ENCODE measurements around the gene RAB22A.

The RAB22A gene

DNA sequence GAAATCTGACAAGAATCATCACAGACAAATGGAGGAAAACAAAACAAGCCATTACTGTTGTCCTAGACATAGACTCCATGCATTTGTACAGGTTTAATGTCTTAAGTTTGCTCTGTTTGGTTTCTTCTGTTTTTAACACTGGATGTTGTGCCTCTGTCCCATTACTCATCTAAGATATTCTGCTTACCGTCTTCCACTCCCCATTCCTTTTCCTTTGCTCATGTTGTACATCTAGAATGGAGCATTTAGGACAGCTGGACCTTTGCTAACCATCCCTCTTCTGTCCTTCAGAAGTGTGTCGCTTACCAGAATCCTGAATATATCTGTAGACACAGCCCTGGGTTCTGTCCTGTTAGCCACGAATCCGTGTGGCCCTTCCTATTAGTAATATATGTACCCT is 35.2 kb downstream of the RAB22A start:
- no peak for TF ChIP-seq GATA3 (IDR thresholded peaks at IDR 0.05; ENCODE audit: low read depth, low read length)
- no peak for TF ChIP-seq GATA2 (IDR thresholded peaks at IDR 0.05; ENCODE audit: low read depth, low read length)

DNA sequence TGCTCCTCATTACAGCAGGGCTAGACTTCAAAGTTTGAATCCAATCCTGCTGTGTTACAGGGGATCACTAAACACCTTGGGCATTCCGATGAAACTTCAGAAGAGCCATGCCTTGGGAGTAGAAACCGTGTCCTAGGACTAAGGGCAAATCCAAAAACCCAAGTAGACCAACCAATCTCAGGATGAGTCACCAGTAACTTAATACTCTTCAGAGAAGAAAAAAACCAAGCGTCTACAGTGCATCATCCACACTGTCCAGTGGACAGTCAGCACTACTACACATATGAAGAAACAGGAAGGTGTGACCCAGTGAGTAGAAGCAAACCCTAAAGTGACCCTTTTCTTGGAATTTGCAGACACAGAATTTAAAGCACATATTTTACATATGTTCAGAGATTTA is 40.1 kb downstream of the RAB22A start:
- TF ChIP-seq GATA3 (IDR thresholded peaks at IDR 0.05; ENCODE audit: low read depth, low read length): no peak
- no peak for TF ChIP-seq GATA2 (IDR thresholded peaks at IDR 0.05; ENCODE audit: low read depth, low read length)

DNA sequence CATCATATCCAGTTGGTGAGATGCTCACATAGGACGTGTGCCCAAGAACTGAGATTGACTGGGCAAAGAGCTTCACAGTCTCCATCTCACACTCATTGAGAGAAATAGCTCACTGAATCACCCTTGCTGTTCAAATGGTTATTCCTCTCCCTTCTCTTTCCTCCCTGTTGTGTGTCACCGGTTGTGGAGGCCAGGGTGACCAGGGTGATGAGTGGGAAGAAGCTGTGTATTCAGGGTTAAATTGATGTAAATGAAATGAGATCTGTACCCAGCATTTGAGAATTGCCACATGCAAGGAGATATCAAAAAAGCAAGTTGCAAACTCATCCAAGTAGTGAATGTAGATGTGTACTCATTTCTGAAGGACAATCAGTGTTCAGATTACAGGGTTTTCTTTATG is 43.0 kb downstream of the RAB22A start:
- TF ChIP-seq GATA2 (IDR thresholded peaks at IDR 0.05; ENCODE audit: low read depth, low read length): no peak
- no peak for TF ChIP-seq GATA3 (IDR thresholded peaks at IDR 0.05; ENCODE audit: low read depth, low read length)

DNA sequence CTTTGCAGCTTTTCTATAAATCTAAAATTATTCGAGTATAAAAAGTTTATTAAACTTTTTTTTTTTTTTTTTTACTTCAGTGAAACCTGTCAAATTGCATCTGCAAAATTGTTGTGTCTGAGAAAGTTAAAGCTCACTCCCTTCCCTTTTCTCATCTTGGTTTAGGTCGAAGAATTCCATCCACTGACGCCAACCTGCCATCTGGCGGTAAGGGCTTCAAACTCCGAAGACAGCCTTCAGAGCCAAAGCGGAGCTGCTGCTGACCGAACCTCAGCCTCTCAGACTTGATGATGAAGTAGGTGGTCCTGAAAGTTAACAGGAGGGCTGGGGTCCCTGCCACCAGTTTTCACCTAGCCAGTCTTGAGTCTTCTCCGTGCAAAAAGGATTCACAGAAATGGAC is 49.9 kb downstream of the RAB22A start:
- TF ChIP-seq GATA3 (IDR thresholded peaks at IDR 0.05; ENCODE audit: low read depth, low read length) (no peak), GATA2 (IDR thresholded peaks at IDR 0.05; ENCODE audit: low read depth, low read length) (no peak)

GRCh38 chr20:58360936-58361335 is 51.4 kb downstream of the RAB22A start:
- TF ChIP-seq GATA2 (IDR thresholded peaks at IDR 0.05; ENCODE audit: low read depth, low read length): no peak
- TF ChIP-seq GATA3 (IDR thresholded peaks at IDR 0.05; ENCODE audit: low read depth, low read length): no peak

DNA sequence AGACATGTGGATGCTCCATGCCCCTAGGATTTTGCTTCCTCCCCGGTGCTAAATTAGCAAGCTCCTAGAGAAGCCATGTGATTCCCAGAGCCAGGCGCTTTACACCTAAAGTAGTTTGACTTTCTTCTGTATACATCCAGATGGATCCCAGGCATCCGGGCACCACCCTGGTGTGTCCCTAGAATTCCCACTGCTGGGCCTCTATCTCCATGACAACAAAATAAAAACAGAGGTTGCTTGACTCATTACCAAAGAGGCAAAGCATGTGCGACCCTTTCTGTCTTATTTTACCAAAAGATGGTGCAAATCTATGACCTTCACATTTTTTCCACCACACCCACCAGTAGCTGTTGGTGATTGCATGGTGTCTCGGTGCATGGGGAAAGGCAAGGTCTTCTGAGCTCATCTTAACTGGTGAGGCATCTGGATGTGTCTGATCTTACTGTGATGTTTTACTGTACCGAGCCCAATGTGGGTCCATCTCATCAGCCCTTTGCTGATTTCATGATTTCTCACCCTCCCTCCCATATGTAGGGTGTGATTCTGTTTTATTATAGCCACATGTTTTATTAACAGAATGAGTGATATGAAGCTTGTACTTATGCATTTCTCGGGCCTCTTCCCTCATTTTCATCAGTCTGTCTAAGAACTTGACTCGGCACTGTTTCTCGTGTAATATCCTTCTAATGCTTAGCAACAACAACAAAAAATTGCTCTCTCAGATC is 52.1 kb downstream of the RAB22A start:
- no peak for TF ChIP-seq GATA3 (IDR thresholded peaks at IDR 0.05; ENCODE audit: low read depth, low read length)

DNA sequence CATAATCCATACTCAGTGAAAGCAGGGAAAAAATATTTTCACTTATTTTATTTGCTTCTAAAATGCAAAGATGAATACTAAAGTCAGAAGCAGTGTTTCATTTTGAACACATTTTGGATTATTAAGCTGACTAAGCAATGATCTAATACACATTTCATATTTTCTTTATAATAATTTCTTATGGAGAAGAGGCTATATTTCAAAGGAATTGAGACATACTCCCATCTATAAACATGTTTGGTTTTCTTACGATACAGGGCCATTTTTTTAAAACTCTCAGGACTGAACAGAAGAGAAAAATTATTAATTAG is 52.6 kb downstream of the RAB22A start:
- TF ChIP-seq GATA2 (IDR thresholded peaks at IDR 0.05; ENCODE audit: low read depth, low read length) (no peak), GATA3 (IDR thresholded peaks at IDR 0.05; ENCODE audit: low read depth, low read length) (no peak)

- no peak for TF ChIP-seq GATA2 (IDR thresholded peaks at IDR 0.05; ENCODE audit: low read depth, low read length)
- no peak for TF ChIP-seq GATA3 (IDR thresholded peaks at IDR 0.05; ENCODE audit: low read depth, low read length)
Observed at GRCh38 chr20:58362970-58363369, 53.5 kb downstream of the RAB22A start.

DNA sequence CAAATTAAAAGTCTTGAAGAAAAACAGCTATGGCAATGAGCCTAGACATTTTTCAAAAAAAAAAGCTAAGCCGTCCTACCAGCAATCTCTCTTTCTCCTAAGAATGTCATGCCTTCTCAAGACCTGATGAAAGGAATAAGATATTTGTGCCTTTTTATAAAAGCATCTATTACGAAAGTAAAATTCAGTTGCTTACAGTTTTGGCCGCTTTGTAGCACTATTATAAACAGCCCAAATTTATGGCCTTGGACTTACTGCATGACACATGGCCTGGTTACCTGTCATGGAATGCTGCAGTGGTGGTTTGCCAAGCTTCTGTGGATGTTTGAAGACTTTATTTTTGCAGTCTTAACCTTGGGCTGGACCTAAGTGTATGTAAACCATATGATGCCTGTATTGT is 57.4 kb downstream of the RAB22A start:
- TF ChIP-seq GATA3 (IDR thresholded peaks at IDR 0.05; ENCODE audit: low read depth, low read length) (no peak), GATA2 (IDR thresholded peaks at IDR 0.05; ENCODE audit: low read depth, low read length) (no peak)

DNA sequence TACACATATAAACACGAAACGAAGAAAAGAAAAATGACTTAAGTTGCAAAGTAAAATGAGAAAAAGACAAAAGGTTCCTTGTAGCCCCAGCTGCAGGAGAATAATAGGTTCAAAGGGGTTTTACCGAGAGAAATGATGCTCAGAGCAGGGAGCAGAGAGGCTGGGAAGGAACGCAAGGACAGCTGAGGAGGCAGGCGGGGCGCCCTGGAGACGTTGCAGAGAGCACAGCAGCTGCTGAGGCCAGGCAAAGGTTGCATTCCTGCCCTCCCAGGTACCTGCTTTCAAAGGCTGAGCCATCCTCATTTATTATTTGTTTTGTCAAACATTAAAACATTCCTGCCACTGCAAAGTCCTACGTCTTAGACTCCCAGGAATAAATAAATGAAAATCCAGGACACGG is 63.3 kb downstream of the RAB22A start:
- TF ChIP-seq GATA3 (IDR thresholded peaks at IDR 0.05; ENCODE audit: low read depth, low read length): no peak
- TF ChIP-seq GATA2 (IDR thresholded peaks at IDR 0.05; ENCODE audit: low read depth, low read length): no peak

DNA sequence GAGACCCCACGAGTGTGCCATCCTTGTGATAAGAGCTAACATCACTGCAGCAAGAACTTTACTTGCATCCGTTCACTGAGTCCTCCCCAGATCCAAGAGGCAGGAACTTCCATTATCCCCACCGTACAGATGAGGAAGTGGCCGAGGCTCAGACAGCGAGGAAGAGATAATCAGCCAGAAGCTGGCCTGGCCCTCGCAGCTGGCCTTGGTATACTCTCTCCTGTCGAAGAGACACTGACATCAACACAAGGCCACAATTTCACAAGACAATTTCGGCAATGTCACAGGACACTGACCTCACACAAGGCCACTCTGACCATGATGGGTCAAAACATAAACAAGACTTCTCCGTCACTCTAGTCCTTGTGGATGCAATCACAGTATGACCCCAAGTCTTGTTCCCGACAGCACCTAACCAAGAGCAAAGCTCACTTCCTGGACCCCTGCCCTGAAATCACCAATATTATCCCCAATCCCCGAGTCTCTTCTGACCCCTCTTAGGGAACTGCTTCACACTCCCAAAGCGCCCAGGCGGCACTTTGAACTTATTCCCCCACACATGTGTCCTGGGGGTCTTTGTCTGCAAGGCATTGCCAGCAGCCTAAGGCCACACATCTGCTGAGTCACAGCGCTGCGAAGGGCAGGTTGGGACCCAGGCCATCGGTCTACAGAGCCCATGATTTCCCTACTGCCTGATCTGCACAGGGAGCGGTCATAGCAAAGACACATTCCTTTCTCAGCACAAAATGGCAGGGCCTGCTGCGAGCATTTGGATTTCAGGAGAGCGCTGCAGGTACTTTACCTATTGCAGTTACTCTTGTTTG is 64.7 kb downstream of the RAB22A start:
- no peak for TF ChIP-seq GATA3 (IDR thresholded peaks at IDR 0.05; ENCODE audit: low read depth, low read length)
- no peak for TF ChIP-seq GATA2 (IDR thresholded peaks at IDR 0.05; ENCODE audit: low read depth, low read length)

- no peak for TF ChIP-seq GATA3 (IDR thresholded peaks at IDR 0.05; ENCODE audit: low read depth, low read length)
- no peak for TF ChIP-seq GATA2 (IDR thresholded peaks at IDR 0.05; ENCODE audit: low read depth, low read length)
Observed at GRCh38 chr20:58374906-58375758, 65.6 kb downstream of the RAB22A start.

DNA sequence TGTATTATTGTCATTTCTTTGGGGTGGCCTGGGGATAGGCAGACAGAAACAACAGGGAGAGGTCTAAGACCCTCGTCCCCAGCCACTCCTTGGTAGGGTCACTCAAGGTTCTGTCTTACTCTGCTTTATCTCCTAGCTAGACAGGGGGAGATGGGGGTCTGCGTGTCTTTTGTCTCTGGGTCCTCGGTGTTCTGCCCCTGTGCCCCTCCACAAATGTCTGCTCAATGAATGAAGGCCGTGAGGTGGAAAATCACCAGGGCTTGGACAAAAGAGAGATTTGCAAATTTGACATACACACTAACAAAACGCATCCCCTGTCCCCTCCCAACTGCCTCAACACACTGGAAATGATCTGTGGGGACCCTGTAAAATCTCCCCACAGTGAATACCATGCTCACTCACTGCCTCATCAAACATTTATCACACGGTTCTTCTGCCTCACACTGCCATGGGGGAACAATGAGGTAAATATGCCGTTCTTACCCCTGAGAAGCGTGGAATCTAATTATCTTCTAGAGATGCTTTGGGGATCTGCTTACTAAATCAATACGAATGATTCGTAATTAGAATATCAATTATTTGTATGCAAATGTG is 66.3 kb downstream of the RAB22A start:
- TF ChIP-seq GATA2 (IDR thresholded peaks at IDR 0.05; ENCODE audit: low read depth, low read length) (no peak), GATA3 (IDR thresholded peaks at IDR 0.05; ENCODE audit: low read depth, low read length) (no peak)

DNA sequence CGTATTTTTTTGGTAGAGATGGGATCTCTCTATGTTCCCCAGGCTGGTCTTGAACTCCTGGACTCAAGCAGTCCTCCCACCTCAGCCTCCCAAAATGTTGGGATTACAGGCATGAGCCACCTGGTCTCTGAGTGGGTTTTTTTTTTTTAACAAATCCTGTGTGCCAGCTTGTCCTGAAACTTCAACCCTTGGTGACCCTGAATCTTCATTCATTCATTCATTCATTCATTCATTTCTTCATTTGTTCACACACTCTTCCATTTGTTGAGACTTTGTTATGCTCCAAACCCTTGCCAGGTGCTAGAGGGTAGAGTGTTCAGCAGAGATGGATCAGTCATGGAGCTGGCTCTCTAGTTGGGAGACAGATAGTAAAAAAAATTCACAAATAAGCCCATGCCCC is 67.5 kb downstream of the RAB22A start:
- TF ChIP-seq GATA3 (IDR thresholded peaks at IDR 0.05; ENCODE audit: low read depth, low read length) (no peak), GATA2 (IDR thresholded peaks at IDR 0.05; ENCODE audit: low read depth, low read length) (no peak)

Measured in SH-SY5Y (cell line).